Activated CD4-positive, CD25-positive, alpha-beta regulatory T cell treated with anti-CD3 and anti-CD28 coated beads, Interleukin-2, amount 50 U/mL, for 24 hours (primary cell): ENCODE data around the gene C1orf21.
"Not testable (repeated sequence)": the region's sequence is repeated elsewhere in the genome, so short reads cannot be mapped to it uniquely, and the experiment has no call there.

ENCODE experiments used
- ATAC-seq, 2 donors: fragments of 150-1000 bp; cut with Tn5 transposase; one replicate each; pipeline ENCODE4 v1.10.0; 2021; ENCODE audit warnings: mild to moderate bottlenecking in 1 of 2, moderate library complexity in 1 of 2

The C1orf21 gene, protein sequence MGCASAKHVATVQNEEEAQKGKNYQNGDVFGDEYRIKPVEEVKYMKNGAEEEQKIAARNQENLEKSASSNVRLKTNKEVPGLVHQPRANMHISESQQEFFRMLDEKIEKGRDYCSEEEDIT

DNA sequence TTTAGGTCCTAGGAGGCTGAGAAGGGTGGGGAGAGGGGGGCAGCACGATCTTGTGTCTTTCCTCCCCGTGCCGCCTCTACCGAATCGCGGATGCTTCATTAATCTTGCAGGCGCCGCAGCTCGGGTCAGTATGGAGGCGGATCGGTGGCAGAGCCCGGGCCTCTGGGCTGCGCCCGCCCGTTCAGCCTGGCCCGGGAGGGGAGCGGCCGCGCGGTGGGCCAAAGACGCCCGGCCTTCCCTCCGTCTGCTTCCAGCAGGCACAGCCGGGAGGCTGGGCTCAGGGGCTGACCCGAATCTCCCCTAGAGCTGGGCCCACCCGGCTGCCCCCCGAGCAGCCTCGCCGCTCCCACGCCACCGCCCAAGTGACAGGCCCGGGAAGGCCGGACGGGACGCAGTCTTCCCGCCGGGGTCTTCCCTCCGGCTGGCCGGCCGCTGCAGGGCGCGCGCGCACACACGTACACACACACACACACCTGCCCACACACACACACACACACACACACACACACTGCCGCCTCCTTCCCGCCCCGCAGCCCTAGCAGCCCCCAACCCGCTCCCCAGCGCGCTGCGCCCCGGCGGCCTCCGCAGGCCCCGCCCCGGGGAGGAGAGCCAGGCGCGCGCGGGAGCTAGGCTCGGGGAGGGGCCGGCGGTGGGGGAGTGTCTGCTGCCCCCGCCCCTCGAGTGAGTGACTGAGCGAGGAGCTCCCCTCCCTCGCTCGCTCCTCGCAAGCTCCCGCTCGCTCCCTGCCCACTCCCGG is at the start of gene C1orf21:
Gene C1orf21, plus strand, starts transcription at position 718 of the 757 bp plus-strand sequence. CDS start 90,481 bp downstream, outside the sequence.
- ATAC-seq, result peak; percentile 79 to 81

DNA sequence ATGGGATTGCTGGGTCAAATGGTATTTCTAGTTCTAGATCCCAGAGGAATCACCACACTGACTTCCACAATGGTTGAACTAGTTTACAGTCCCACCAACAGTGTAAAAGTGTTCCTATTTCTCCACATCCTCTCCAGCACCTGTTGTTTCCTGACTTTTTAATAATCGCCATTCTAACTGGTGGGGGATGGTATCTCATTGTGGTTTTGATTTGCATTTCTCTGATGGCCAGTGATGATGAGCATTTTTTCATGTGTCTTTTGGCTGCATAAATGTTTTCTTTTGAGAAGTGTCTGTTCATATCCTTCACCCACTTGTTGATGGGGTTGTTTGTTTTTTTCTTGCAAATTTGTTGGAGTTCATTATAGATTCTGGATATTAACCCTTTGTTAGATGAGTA is 49.0 kb upstream of the C1orf21 start:
- ATAC-seq, result not testable (repeated sequence)

DNA sequence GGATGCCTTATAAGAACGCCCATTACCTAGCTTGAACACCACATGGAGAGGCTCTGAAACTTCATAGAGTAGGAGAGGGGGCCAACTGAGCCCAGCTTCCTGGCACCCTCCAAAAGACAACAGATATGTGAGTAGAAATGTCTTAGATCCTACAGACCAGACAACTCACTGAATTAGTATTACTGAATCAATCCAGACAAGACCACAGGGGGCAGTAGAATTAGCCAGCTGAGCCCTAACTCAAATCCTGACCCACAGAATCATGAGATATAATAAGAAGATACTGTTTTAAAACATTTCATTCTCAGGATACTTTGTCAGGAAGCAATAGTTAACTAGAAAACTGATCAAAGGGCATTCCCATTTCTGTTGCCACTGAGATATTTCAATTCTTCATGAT is 45.8 kb upstream of the C1orf21 start:
- ATAC-seq, result no peak

DNA sequence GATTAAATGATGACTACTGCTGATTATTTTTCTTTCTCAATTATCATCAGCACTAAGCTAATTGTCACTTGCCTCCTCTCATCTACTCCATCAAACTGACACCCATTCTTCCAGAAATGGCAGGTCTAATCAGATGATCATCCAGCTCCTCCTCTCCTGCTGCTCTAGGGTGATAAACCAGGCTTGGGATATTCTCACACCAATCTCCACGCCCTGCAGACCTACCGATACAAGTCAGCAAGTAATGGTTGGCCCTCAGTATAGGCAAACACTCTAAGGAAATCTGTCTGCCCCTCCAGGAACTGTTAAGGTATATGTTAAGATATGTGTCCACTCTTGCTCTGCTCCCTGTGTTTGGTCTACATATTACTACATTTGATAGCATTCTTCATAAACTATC is 36.3 kb upstream of the C1orf21 start:
- ATAC-seq, result no peak

DNA sequence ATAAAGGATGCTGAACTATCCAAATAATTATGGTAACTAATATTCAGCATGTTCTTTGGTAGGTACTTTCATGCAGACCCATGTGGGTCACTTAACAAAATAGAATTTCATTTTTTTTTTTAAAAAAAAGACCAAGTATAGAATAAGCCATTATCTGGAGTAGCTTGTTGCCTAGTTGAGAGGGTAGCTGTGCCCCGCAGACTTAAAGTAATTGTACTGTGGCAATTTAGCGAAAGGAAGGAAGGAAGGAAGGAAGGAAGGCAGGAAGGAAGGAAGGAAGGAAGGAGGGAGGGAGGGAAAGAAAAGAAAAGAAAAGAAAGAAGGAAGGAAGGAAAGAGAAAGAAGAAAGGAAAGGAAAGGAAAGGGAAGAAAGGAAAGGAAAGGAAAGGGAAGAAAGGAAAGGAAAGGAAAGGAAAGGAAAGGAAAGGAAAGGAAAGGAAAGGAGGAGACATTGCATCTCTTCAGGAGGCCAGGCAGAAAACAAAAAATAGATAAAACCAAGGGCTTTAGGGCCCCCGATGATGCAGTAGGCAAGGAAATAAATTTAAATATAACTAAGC is 35.3 kb upstream of the C1orf21 start:
- no peak for ATAC-seq

DNA sequence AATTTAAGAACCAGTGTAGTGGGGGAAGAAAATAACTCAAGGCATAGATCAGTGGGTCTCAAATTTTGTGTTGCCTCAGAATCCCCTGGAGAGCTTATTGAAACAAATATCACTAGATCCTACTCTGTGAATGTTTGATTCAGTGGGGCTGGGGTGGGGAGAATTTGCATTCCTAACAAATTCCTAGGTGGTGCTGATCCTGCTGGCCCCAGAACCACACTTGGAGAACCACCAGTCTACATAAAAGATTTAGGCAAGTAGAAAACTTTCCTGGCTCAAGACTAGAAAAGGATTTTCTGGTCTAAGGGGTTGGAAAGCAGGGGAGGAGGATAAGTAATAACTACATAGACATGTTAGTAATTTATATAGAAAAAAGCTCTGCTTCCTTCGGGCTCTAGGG is 34.1 kb upstream of the C1orf21 start:
- ATAC-seq, result no peak

DNA sequence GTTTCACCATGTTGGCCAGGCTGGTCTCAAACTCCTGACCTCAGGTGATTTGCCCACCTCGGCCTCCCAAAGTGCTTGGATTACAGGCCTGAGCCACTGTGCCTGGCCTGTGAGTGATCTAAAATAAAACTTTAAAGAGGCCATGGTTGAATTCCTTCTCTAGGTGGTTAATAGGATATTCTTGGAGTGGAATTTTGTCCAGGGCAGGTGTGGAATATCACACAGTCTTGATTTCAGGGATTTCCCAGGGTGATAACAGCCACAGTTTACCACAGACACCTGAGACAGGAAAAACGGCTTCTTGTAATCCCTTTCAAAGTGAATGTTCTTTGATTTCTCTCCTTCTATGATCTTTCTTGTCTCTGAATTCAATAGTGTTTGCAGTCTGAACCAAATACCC is 32.1 kb upstream of the C1orf21 start:
- no peak for ATAC-seq

DNA sequence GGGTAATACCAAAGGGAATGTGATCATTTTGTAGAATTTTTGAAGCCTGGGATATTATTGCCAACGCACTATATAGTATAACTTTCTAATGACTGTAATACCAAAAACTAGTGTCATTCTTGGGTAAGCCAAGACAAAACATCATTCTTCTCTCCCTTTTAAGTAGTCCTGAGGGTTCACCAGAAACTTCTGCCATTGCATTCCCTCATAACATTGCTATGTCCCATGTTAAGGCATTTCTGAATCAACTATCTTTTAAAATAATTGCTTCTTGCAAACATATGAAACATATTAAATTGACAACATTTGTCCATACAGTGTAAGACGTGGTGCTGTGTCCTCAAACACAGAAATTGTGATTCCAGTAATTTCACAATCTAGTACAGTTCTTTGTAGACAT is 29.9 kb upstream of the C1orf21 start:
- no peak for ATAC-seq

DNA sequence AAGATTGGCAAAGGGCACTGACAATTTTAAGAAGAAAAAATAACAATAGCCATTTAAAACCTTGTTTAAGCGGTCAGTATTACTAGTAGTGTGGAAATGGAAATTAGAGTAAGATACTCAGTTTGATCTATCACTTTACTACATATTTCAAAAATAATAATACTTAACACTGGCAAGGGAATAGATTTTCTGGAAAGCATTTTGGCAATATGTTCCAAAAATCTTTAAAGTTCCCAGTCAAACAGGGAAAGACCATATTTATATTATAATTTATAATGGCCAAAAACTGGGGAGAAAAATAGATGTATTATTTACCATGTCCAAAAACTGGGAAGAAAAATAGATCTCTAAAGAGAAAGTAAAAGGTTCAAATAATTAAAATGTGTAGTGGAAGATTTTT is 28.6 kb upstream of the C1orf21 start:
- ATAC-seq, result no peak

DNA sequence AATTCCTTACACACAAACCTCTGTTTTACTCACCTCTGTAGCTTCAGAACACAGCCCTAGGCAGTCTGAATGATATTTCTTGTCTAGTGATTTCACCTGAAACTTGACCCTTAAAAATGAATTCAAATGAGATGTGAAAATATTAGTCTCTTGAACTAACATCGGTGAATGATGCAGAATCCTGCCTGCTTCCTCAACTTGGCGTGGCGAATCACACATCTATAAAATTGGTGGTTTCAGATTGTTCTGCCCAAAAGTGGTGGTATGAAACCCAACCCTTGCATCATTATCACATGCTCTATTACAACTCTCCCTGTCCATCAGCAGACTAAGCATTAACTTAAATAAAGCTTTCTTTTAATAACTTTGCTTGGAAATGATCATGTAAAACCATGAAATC is 26.9 kb upstream of the C1orf21 start:
- no peak for ATAC-seq

DNA sequence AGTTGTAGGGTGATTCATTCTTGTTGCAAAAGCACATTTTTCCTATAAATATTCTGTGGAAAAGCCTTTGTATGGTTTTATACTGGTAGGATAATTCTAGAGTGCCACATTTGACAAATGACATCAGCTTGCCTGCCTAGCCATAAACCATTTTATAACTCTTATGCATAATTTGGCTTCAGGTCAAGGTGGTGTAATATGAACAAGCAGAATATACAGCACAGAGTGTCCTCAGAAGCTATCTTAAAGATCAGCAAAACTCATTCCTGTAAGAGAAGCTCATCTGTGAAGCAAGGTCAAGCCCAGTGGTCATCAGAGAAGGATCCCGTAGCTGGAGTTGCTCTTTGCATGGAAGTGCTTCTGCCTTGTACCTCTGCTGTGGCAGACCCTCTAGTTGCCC is 24.0 kb upstream of the C1orf21 start:
- no peak for ATAC-seq

DNA sequence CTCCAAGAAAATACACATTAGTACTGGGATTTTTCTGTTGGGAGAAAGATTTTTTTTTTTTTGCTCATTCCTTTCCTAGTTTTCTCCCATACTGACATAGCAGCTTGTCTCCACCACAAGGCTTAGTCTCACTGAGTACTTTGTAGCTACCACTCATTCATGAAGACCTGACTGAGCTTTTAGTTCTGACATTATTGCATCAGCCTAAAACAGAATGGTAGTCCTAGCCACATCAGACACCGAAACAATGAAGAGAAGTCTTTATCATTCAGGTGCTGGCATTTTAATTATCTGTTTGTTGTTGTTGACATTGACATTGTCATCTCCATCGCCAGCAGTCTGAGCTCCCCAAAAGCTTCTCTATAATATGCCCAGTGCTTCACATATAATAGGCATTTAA is 21.1 kb upstream of the C1orf21 start:
- no peak for ATAC-seq

DNA sequence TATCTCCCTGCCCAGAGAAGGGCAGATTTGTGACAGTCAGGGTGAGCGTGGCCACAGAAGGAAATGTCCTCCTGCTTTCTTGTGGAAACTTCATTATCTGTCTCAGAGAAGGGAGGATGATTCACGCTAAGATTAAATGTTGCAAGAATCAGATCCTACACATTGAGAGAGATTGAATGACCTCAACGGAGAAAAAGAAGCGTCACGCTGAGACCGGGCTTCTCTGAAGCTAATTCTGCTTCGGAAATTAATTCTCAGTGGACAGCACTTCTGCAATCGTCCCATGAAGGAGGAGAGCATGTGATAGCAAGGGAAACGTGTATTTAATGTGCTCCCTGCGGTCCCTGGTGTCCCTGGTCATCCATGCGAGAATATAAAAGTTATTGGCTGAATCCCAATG is 19.8 kb upstream of the C1orf21 start:
- ATAC-seq, result no peak

DNA sequence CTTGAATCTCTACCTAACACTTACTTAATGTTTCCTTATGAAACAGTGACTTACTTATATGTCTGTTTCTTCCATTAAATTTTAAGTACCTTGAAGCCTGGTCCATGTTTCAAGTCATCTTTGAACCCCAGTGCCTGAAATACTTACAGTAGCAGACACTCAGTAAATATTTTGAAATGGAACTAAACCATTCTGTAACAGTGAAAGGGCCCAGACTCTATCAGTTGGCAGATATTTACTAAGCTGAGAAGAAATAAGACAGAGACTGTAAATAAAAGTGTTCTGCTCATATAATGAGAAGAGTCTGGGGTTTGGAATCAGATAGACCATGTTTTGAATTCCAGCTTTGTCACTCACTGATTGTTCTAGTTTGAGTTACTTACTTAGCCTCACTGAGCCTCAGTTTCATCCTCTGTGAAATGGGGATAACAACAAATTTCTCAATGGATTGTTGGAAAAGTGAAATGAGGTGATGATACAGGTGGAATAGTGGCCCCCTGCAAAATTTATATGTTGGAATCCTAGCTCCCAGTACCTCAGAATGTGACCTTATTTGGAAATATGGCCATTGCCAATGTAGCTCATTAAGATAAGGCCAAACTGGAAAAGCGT is 19.3 kb upstream of the C1orf21 start:
- ATAC-seq, result no peak

DNA sequence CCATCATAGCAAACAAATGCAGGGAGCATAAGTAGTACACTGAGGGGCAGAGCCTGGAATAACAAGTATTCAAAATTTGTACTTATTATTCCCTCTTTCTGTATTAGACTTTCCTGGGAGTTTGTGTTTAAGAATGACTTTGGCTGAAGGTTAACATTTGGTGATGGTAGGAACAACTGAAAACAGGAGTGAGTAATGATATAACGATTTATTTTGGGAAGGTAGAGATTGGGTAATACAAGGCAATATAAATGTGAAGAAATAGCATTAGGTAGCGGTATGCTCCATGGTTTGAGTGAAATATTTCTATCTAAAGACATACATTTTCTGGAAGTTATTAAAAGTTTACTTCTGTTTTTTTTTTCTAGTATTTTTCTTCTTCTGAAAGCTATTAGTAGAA is 18.5 kb upstream of the C1orf21 start:
- no peak for ATAC-seq

DNA sequence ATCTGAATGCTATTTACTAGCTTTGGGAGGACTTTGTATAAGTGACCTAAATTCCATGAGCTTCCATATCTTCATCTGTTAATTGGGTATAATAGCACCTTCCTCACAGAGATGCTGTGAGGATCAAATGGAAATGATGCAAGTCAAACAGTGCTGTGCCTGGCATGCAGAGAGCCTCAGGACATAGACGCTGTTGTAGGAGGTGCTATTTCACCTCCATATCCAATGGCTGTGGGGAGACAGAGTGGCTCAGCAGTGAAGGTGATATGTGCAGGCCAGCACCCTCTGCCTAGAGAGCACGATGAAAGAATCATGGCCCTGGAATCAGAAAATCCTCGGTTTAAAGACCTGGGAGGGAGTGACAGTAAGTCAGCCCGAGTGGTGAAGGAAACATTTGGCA is 16.0 kb upstream of the C1orf21 start:
- no peak for ATAC-seq

DNA sequence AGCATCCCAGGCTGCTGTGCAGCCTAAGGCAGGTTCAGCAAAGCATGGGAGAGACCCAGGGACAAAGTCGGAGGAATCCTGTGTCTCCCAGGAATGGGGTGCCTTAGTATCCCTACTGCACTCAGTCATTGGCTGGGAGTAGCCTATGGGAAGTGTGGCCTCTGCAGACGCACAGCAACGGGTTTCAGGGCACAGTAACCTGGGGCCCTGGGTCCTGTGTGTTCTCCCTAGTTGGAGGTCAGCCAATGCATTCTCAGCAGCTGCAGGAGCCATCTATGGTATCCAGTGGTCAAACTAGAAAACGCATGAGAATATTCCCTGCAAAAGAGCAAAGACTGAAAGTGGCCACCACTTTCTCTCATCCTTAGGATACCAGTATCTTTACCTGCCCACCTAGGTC is 13.7 kb upstream of the C1orf21 start:
- ATAC-seq, result no peak

DNA sequence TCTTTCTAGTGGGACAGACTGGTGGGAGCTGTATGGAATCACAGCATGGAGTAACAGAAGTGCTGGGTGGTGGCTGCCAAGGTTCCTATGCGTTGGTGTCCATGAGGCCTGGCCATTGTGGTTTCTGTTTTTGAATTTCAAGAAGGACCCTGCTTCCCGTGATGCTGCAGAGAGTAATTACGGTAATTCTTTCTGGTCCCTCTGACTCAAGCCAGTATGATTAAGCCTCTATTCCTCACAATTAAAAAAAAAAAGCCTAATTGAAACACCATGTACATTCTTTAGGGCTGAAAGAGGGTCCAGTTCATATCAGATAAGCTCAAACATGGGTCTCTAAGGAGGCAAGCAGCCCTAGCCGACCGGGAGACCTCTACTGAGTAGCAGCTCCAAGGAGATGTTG is 10.5 kb upstream of the C1orf21 start:
- ATAC-seq, result no peak

DNA sequence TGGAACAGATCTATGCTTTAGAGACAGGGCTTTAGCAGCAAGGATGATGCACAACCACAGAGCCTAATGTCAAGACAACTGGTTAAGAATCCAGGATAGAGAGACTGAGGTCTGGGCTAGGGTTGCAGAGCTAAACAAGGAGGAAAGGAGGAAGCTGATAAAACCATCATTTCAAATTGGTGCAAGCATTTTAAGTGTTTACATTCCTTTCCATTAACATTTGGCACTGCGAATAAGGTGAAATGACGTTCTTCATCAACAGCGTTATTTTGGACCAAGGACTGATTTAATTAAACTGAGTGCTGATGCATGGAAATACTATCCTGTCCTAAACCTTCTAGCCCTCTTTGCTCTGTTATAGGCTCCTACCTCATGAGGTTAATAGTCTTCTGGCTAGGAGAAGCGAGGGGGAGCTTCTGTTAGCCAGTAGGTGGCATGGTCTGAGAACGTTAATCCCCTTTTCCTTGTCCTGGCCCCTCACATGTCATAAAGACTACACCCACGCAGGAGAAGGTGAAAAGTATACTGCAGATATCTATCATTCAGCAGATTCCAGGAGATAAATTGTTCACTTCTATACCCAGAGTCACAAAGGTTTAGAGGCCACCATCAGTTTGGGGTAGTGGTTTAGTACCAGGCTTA is 7.6 kb upstream of the C1orf21 start:
- no peak for ATAC-seq

DNA sequence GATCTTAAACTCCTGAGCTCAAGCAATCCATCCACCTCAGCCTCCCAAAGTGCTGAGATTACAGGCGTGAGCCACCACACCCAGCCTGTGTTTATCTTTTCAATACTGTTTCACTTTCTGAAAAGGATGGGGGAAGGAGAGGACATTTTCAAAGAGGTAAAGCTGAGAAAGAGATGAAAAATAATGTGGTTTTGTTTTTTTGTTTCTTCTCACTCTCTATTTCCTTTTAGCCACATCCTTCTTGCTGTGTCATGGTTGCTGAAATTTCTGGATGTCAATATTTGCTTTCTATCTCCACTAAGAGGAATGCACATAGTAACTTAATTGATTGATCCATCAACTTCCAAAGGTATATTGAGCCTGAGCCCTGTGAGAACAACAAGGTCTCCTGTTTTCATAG is 6.4 kb upstream of the C1orf21 start:
- no peak for ATAC-seq

DNA sequence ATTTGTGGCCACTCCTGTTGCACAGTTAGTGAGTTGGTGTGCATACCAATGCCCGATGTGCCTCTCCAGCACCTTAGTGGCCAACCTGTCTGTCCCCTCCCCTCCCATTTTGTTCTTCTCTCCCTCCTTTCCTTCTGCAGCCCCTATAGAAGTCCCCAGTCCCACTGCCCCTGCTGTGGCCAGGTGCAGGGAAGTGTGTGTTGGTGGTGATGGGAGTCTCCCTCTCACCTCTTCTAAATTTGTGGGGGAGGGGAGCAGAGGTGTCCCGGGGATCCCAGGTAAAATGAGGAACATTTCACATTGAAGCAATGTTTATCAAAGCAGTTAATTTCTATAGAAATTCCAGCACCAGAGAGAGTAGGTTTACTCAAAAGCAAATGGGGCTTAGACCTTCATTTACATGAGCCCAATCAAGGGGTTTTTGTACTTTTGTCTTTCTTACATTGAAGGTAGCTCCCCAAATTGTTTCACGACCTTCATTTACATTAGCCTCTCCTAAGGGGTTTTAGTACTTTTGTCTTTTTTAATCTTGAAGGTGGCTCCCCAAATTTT is 3.0 kb upstream of the C1orf21 start:
- ATAC-seq, result no peak

DNA sequence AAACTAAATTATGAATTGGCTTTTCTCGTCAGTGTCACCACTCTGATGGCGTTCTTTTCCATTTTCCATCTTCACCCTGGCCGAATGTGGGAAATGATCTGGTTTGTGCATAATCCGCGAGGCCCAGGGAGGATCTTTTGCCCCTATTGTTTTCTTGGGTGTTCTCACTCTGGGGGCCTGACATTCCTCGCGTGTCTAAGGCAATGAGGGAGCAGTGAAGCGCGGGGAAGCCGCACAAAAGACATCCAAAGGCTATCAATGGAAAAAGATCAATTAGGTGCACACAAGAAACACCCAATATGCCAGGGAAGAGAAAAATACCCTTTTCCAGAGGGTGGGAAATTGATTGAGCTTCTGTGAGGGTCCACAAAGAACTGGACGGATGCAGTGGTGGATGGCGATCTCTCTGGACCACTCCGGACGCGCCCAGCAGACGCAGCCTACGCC is 941 bp upstream of the C1orf21 start:
- no peak for ATAC-seq

DNA sequence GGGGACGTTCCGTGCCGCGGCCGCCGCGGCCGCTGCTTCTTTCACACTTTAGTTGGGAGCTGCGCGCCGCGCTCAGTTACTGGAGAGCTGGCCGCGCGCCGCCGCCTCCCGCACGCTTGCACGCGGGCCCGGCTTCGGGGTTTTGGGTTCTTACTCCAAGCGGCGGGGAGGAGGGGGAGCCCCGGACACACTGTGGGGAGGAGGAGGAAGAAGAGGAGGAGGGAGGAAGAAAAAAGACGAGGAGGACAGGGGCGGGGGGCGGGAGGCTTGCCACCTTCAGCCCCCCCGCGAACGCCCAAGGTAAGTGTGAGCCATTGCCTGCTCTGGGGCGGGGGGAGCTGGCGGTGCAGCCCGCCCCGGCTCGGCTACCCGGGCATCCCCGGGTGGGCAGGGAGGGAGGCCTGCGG is 243 bp downstream of the C1orf21 start:
- ATAC-seq, result no peak
